ENCODE results near the gene RAB11FIP3. TPM values are rescaled to one million over a fixed set of nuclear protein-coding genes. Genes with fewer than 3 reads are reported as not detected.

Gene RAB11FIP3
- polyA plus RNA-seq, 1 of the 3 experiments (the other 2 are of a cell fraction): 24.8 TPM

DNA sequence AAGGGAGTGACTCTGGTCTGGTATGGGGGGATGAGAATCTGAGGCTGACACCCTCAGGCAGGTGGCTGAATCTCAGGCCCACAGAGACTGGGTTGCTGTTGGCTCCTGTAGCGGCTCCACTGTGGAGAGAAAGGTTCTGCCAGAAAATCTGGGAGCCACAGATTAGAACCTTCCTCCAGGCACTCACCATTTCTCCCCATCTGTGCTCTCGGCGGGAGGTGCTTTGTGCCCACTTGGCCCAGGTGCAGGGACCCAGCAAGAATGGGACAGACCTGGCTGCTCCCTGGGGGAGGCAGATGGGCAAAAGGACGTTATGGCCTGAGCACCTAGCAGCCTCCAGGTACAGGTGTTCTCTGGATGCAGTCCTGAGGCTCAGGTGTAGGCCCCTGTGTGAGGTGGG, 20.1 kb downstream of the RAB11FIP3 start:
- no peak overlapping the region for H3K4me2 ChIP-seq
- no peak for DNase-seq
- TF ChIP-seq SIN3A (IDR thresholded peaks at IDR 0.05; ENCODE audit: borderline replicate concordance, low read depth, low read length) (no peak), FOSL2 (IDR thresholded peaks at IDR 0.05; ENCODE audit: borderline replicate concordance, low read depth) (no peak), EP300 (IDR thresholded peaks at IDR 0.05; ENCODE audit: borderline replicate concordance in 1 of 2, low read depth in 1 of 2, low read length in 1 of 2) (no peak), GATA2 (CRISPR knock-in tag; IDR thresholded peaks at IDR 0.05) (no peak), CHD2 (IDR thresholded peaks at IDR 0.05; ENCODE audit: low read length, partially characterized antibody) (no peak), IRF3 (IDR thresholded peaks at IDR 0.05; ENCODE audit: low read depth, low read length) (no peak), MXI1 (IDR thresholded peaks at IDR 0.05; ENCODE audit: low read depth, low read length) (no peak)
- H3K9me2 ChIP-seq: no peaks in the 10 kb centered on the region
- no peak overlapping the region for H3K9ac ChIP-seq
- 100% methylated on average over 1 of the region's 4 CpGs for WGBS (ENCODE audit: low lambda C conversion rate)
- peaks cover 80% of the 10 kb centered on the region for H3K79me2 ChIP-seq (ENCODE audit: insufficient read depth)
- H3K27me3 ChIP-seq (ENCODE audit: insufficient read depth): no peaks in the 10 kb centered on the region
- no peaks in the 10 kb centered on the region for H3K9me3 ChIP-seq
- no peak overlapping the region for H3K4me3 ChIP-seq (ENCODE audit: low read depth in 2 of 2, low read length in 1 of 2)
- no peaks in the 10 kb centered on the region for H3K36me3 ChIP-seq (replicated peaks in 1 of 2; ENCODE audit: control insufficient read depth in 1 of 2, insufficient read depth in 2 of 2, low read length in 1 of 2)
- no peaks in the 10 kb centered on the region for H3F3A ChIP-seq (replicated peaks; ENCODE audit: insufficient read depth)
- POLR2A ChIA-PET: no interaction called here
- H2AFZ ChIP-seq (ENCODE audit: low read depth): no peak overlapping the region
- peaks cover 46% of the 10 kb centered on the region for H4K20me1 ChIP-seq (ENCODE audit: insufficient read depth)
- no peak overlapping the region for H3K27ac ChIP-seq (ENCODE audit: low read depth in 2 of 2, low read length in 1 of 2)
- H3K4me1 ChIP-seq (ENCODE audit: control insufficient read depth in 1 of 2, insufficient read depth in 2 of 2, low read depth in 1 of 2, low read length in 1 of 2): peaks cover 0 to 11% of the 10 kb centered on the region in 2 experiments; a peak in 1 of 4 replicates
- CTCF ChIA-PET: interaction anchor here (0.6 to 0.7 kb wide), 3 partner anchors 12 to 32 kb away, joined by 3 read pairs; no protein-coding TSS in a partner anchor

DNA sequence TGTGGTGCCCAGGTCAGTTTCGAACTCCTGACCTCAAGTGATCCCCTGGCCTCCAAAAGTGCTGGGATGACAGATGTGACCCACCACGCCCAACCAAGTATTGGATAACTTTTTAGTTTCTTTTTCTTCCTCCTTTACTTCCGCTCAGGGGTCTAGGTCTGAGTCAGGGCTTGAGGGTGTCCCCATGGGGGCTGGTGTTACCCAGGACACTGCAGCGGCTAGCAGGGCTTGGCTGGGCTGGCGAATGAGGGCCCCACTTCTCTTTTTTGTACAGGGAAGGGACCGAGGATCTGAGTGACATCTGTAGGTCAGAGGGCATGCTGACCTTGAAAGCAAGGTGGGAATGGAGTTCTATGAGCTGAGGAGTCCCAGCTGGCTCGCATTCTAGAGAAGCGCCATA, 24.9 kb downstream of the RAB11FIP3 start:
- H2AFZ ChIP-seq (ENCODE audit: low read depth): no peak overlapping the region
- ChIA-PET POLR2A (no interaction called here), CTCF (no interaction called here)
- no peak for DNase-seq
- peaks cover 62% of the 10 kb centered on the region for H3K79me2 ChIP-seq (ENCODE audit: insufficient read depth)
- no peak overlapping the region for H3K9ac ChIP-seq
- 86% methylated on average over 8 of the region's 8 CpGs for WGBS (ENCODE audit: low lambda C conversion rate)
- no peak overlapping the region for H3K4me2 ChIP-seq
- no peaks in the 10 kb centered on the region for H3K9me2 ChIP-seq
- H3K36me3 ChIP-seq (replicated peaks in 1 of 2; ENCODE audit: control insufficient read depth in 1 of 2, insufficient read depth in 2 of 2, low read length in 1 of 2): no peaks in the 10 kb centered on the region
- H3K27ac ChIP-seq (ENCODE audit: low read depth in 2 of 2, low read length in 1 of 2): no peak overlapping the region
- H3K27me3 ChIP-seq (ENCODE audit: insufficient read depth): no peaks in the 10 kb centered on the region
- H3F3A ChIP-seq (replicated peaks; ENCODE audit: insufficient read depth): no peaks in the 10 kb centered on the region
- H3K4me3 ChIP-seq (ENCODE audit: low read depth in 2 of 2, low read length in 1 of 2): no peak overlapping the region
- TF ChIP-seq SIN3A (IDR thresholded peaks at IDR 0.05; ENCODE audit: borderline replicate concordance, low read depth, low read length): no peak
- no peaks in the 10 kb centered on the region for H3K9me3 ChIP-seq
- peaks cover 0 to 11% of the 10 kb centered on the region in 2 experiments; a peak in 1 of 4 replicates for H3K4me1 ChIP-seq (ENCODE audit: control insufficient read depth in 1 of 2, insufficient read depth in 2 of 2, low read depth in 1 of 2, low read length in 1 of 2)
- H4K20me1 ChIP-seq (ENCODE audit: insufficient read depth): peaks cover 15% of the 10 kb centered on the region; the same call in 1 of the 2 replicates

DNA sequence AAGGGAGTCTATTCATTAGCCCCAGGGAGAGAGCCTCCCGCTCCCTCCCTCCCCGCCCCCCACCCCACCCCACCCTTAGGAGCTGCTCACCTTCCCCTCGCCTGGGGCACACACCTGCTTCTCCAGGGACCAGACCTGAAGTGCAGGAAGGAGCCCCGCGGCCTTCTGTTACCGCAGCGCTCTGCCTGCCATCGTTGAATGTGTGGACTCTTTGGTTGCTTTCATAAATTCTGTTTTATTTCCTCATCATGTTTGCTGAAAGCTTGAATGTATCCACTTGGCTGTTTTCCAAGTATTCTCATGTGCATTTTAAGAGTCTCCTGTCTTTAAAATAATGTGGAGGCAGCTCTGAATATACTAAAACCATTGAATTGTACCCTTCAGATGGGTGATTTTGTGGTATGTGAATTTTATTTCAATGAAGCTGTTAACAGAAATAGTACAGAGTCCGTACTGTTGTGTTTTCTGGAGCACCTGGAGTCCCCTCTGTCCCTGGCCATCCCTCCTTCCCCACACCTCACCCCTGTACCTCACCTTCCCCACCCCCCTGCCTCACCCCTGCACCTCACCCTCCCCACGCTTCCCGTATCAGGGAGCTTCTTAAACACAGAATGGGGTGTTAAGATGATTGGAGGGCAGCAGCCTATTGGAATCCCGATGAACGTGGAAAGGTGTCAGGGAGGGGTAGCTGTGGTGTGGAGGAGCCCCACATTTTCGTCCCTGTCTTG, 25.5 kb downstream of the RAB11FIP3 start:
- H4K20me1 ChIP-seq (ENCODE audit: insufficient read depth): peaks cover 9% of the 10 kb centered on the region; the same call in 1 of the 2 replicates
- H3K4me2 ChIP-seq: no peak overlapping the region
- no peak overlapping the region for H3K9ac ChIP-seq
- no peak for DNase-seq
- H3K27me3 ChIP-seq (ENCODE audit: insufficient read depth): no peaks in the 10 kb centered on the region
- H2AFZ ChIP-seq (ENCODE audit: low read depth): no peak overlapping the region
- peaks cover 62% of the 10 kb centered on the region for H3K79me2 ChIP-seq (ENCODE audit: insufficient read depth)
- no peaks in the 10 kb centered on the region for H3K36me3 ChIP-seq (replicated peaks in 1 of 2; ENCODE audit: control insufficient read depth in 1 of 2, insufficient read depth in 2 of 2, low read length in 1 of 2)
- ChIA-PET CTCF (interaction anchor here (0.6 to 0.7 kb wide), 2 partner anchors 37 to 96 kb away, joined by 3 read pairs; no protein-coding TSS in a partner anchor), POLR2A (no interaction called here)
- no peaks in the 10 kb centered on the region for H3K9me3 ChIP-seq
- no peak overlapping the region for H3K4me3 ChIP-seq (ENCODE audit: low read depth in 2 of 2, low read length in 1 of 2)
- no peaks in the 10 kb centered on the region for H3K9me2 ChIP-seq
- H3K4me1 ChIP-seq (ENCODE audit: control insufficient read depth in 1 of 2, insufficient read depth in 2 of 2, low read depth in 1 of 2, low read length in 1 of 2): peaks cover 0 to 5% of the 10 kb centered on the region in 2 experiments; a peak in 1 of 4 replicates
- no peak overlapping the region for H3K27ac ChIP-seq (ENCODE audit: low read depth in 2 of 2, low read length in 1 of 2)
- no peaks in the 10 kb centered on the region for H3F3A ChIP-seq (replicated peaks; ENCODE audit: insufficient read depth)
- whole genome bisulfite sequencing (ENCODE audit: low lambda C conversion rate): 87% methylated on average over 14 of the region's 14 CpGs
- TF ChIP-seq SIN3A (IDR thresholded peaks at IDR 0.05; ENCODE audit: borderline replicate concordance, low read depth, low read length): no peak
- TF ChIP-seq USF1 (IDR thresholded peaks at IDR 0.05; ENCODE audit: borderline replicate concordance, low read depth): no peak
- no peak for TF ChIP-seq YY1 (IDR thresholded peaks at IDR 0.05; ENCODE audit: low read depth)
- no peak for TF ChIP-seq CHD2 (IDR thresholded peaks at IDR 0.05; ENCODE audit: low read length, partially characterized antibody)
- no peak for TF ChIP-seq TAF1 (IDR thresholded peaks at IDR 0.05; ENCODE audit: borderline replicate concordance, low read depth, low read length)
- TF ChIP-seq, protein P1, sequence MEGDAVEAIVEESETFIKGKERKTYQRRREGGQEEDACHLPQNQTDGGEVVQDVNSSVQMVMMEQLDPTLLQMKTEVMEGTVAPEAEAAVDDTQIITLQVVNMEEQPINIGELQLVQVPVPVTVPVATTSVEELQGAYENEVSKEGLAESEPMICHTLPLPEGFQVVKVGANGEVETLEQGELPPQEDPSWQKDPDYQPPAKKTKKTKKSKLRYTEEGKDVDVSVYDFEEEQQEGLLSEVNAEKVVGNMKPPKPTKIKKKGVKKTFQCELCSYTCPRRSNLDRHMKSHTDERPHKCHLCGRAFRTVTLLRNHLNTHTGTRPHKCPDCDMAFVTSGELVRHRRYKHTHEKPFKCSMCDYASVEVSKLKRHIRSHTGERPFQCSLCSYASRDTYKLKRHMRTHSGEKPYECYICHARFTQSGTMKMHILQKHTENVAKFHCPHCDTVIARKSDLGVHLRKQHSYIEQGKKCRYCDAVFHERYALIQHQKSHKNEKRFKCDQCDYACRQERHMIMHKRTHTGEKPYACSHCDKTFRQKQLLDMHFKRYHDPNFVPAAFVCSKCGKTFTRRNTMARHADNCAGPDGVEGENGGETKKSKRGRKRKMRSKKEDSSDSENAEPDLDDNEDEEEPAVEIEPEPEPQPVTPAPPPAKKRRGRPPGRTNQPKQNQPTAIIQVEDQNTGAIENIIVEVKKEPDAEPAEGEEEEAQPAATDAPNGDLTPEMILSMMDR (IDR thresholded peaks at IDR 0.05): no peak
- TF ChIP-seq TCF12 (IDR thresholded peaks at IDR 0.05): no peak
- TF ChIP-seq NRF1 (IDR thresholded peaks at IDR 0.05; ENCODE audit: low read depth, low read length): no peak
- no peak for TF ChIP-seq FOXM1 (IDR thresholded peaks at IDR 0.05; ENCODE audit: low read depth)
- TF ChIP-seq GATA2 (CRISPR knock-in tag; IDR thresholded peaks at IDR 0.05): no peak
